H1 (cell line): ENCODE data around the gene PDIA6. TPM values are rescaled to one million over a fixed set of nuclear protein-coding genes. Genes with fewer than 3 reads are reported as not detected.

ENCODE experiments used
- BACH1 ChIP-seq: IDR thresholded peaks from 2 replicates; pipeline ENCODE4 v1.6.1; 2012; ENCODE audit warnings: low read length, improper control_type of control experiment
- EP300 ChIP-seq, 2 experiments: IDR thresholded peaks; 1 replicate in 1 of 2; 2 replicates in 1 of 2; pipeline ENCODE4 v1.6.1; 2011 to 2012; ENCODE audit warnings: low read depth in 2 of 2, low read length in 2 of 2, mild to moderate bottlenecking in 2 of 2, borderline replicate concordance in 1 of 2, inconsistent platforms in 1 of 2, moderate library complexity in 1 of 2
- JUN ChIP-seq: IDR thresholded peaks from 2 replicates; pipeline ENCODE4 v1.6.1; 2011; ENCODE audit warnings: low read depth, mild to moderate bottlenecking, improper control_type of control experiment, low read length
- SIX5 ChIP-seq: IDR thresholded peaks from 2 replicates; pipeline ENCODE4 v1.6.1; 2011; ENCODE audit warnings: mild to moderate bottlenecking, low read depth, low read length
- YY1 ChIP-seq: IDR thresholded peaks from 2 replicates; pipeline ENCODE4 v1.6.1; 2011; ENCODE audit warnings: low read depth, mild to moderate bottlenecking, low read length
- polyA plus RNA-seq, 7 experiments: library from polyadenylated mRNA; depleted of rRNA in 3 of 7; stranded (reverse) in 5 of 7; unstranded in 2 of 7; fragments of >200 nt in 5 of 7; fragments of 200-250 nt in 2 of 7; gene quantifications; 1 replicate in 5 of 7; 2 replicates in 1 of 7; 4 replicates in 1 of 7; pipeline versions ENCODE4 v1.2.1 to v1.2.3, GENCODE V29; 2011 to 2013; ENCODE audit warnings: missing spikeins in 2 of 7, mixed read lengths in 2 of 7
- total RNA-seq: library from RNA; stranded (reverse); fragmentation: NEBNext Ultra II Directional; extraction: Animal tissue kit (Norgen Biotek cat#: 25700); gene quantifications from 2 replicates; pipeline ENCODE4 v1.2.1, GENCODE V29; 2021
- TF ChIP-seq, protein P1 (sequence below): IDR thresholded peaks from 2 replicates; pipeline ENCODE4 v1.6.1; 2012; ENCODE audit warnings: inconsistent platforms

PDIA6 gene
- total and polyA plus RNA-seq, 2 of the 8 experiments (the other 6 are each of a cell fraction or from before 2014, with no cell fraction given), result 181 to 384 TPM

DNA sequence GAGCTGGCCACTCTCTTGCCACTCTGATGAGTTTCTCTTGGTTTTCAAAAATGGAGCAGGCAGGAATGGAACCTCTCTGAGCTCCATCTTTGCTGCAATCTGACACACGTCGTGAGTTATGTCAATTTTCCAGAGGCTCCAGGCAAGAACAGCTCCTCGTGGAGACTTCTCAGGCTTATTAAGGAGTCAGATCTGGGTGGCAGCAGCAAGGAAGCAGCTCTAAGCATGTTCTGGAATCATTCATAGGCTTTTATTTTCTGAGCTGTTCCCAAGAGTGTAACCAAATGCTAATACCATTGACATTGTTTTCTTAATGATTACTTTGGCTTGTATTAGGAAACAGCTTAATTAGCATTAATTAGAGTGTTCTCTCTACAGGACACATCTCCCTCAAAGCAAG lies 26.1 kb upstream of the PDIA6 start (continued):
- TF ChIP-seq, protein P1, sequence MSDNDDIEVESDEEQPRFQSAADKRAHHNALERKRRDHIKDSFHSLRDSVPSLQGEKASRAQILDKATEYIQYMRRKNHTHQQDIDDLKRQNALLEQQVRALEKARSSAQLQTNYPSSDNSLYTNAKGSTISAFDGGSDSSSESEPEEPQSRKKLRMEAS, result no peak
- no peak for TF ChIP-seq BACH1
- no peak for TF ChIP-seq YY1
- TF ChIP-seq SIX5, result no peak
- TF ChIP-seq JUN, result no peak
- TF ChIP-seq EP300 (IDR thresholded peaks at IDR 0.05; ENCODE audit: borderline replicate concordance in 1 of 2, low read depth in 2 of 2, low read length in 2 of 2), result no peak
